GM13977 (cell line): ENCODE results near the gene RASSF1.

Experiments used
- DNase-seq: peaks from one replicate; pipeline ENCODE4 v3.0.0; 2012; ENCODE audit warnings: low spot score
- CTCF ChIP-seq: IDR thresholded peaks from 2 replicates; pipeline ENCODE4 v1.5.1; 2012; ENCODE audit warnings: mild to moderate bottlenecking, control low read depth; ENCODE audit not compliant: insufficient read depth; ENCODE audit errors: extremely low read depth, missing control alignments
- in situ Hi-C: fragments of 300-500 bp; cut with MboI; formaldehyde crosslinking; loops from one replicate; pipeline ENCODE4 v1.12.0; 2022; ENCODE audit warnings: low sequenced_read_pairs, low pct_unique_long_range_greater_than_20kb, mixed read lengths, inconsistent platforms; ENCODE audit not compliant: unreplicated experiment

The RASSF1 gene

GRCh38 chr3:50302095-50303012, 38.3 kb downstream of the RASSF1 start:
- in situ Hi-C loops = no loop called here
- TF ChIP-seq CTCF = no peak

GRCh38 chr3:50300681-50301254, 39.9 kb downstream of the RASSF1 start:
- no peak for DNase-seq
- in situ Hi-C loops = no loop called here
- no peak for TF ChIP-seq CTCF

More at GRCh38 chr3:50302095-50303012, 38.3 kb downstream of the RASSF1 start:
- DNase-seq = no peak

- DNase-seq = no peak
- no peak for TF ChIP-seq CTCF
These were observed 40.5 kb downstream of the RASSF1 start for GRCh38 chr3:50299929-50300680.

GRCh38 chr3:50299638-50299928, 41.1 kb downstream of the RASSF1 start:
- DNase-seq = no peak
- no peak for TF ChIP-seq CTCF
- in situ Hi-C loops = no loop called here

More at GRCh38 chr3:50299929-50300680, 40.5 kb downstream of the RASSF1 start:
- in situ Hi-C loops = no loop called here

GRCh38 chr3:50298836-50299637, 41.6 kb downstream of the RASSF1 start, which contains the start of the genes HYAL3 and NAA80:
TSS of gene HYAL3 (minus strand) at chr3:50299405. CDS start at chr3:50295602, 3,803 bp downstream.
TSS of gene NAA80 (minus strand) at chr3:50299405. CDS start at chr3:50297463, 1,942 bp downstream.
- TF ChIP-seq CTCF = peak; percentile 39
- DNase-seq = peak; percentile 99
- in situ Hi-C loops = no loop called here
